A549 (cell line): ENCODE results near the gene SIPA1L2. TPM values are rescaled to one million over a fixed set of nuclear protein-coding genes. Genes with fewer than 3 reads are reported as not detected.
A peak's percentile ranks its signal among the peaks of the same experiment; 100 is the strongest.

Experiments used
- ATAC-seq, 2 experiments: fragments of 200-7000 bp in 1 of 2; fragments of >200 bp in 1 of 2; cut with Nextera tagmentation in 1 of 2; cut with Tn5 transposase in 1 of 2; 3 replicates each; pipeline versions ENCODE4 v1.8.0 to v1.9.1; 2018 to 2020; ENCODE audit warnings: mild to moderate bottlenecking in 1 of 2, moderate library complexity in 1 of 2
- CTCF ChIA-PET: fragments of 300-600 bp; sonication (Branson Sonifier 250); formaldehyde crosslinking; extraction: SDS; loops from one replicate; lab custom pipeline; 2021; ENCODE audit warnings: antibody characterized with exemption, inconsistent platforms; lab: Yijun Ruan, JAX
- POLR2A ChIA-PET: fragments of 350-600 bp; formaldehyde crosslinking; extraction: SDS; loops from one replicate; lab custom pipeline; 2021; ENCODE audit warnings: antibody characterized with exemption, inconsistent platforms; lab: Yijun Ruan, JAX
- DNase-seq, 2 experiments: peaks; one replicate each; pipeline versions ENCODE4 v3.0.0 to v3.0.0-alpha.2; 2011 to 2016; ENCODE audit warnings: low read depth in 1 of 2, low spot score in 1 of 2
- FAIRE-seq: peaks from 2 replicates; lab custom pipeline; 2011; peaks lifted over from hg19 to GRCh38; lab: Jason Lieb, UNC
- H3K27ac ChIP-seq, 2 experiments: fragments of >200 bp; sonication (Bioruptor Twin); formaldehyde crosslinking; 3 replicates each; pipeline ENCODE4 v1.5.1; 2016 to 2017
- H3K4me1 ChIP-seq: fragments of >200 bp; sonication (Bioruptor Twin); formaldehyde crosslinking; 3 replicates; pipeline ENCODE4 v1.6.1; 2016
- H3K4me2 ChIP-seq: fragments of >200 bp; sonication (Bioruptor Twin); formaldehyde crosslinking; 3 replicates; pipeline ENCODE4 v1.6.1; 2016
- H3K4me3 ChIP-seq: fragments of >200 bp; sonication (Bioruptor Twin); formaldehyde crosslinking; 3 replicates; pipeline ENCODE4 v1.5.1; 2016
- H3K9me3 ChIP-seq: fragments of >200 bp; sonication (Bioruptor Twin); formaldehyde crosslinking; 3 replicates; pipeline ENCODE4 v1.6.1; 2016
- BHLHE40 ChIP-seq: IDR thresholded peaks from 2 replicates; pipeline ENCODE4 v1.6.1; 2012; ENCODE audit warnings: low read depth, low read length, inconsistent platforms
- CBX8 ChIP-seq: fragments of 200-600 bp; sonication (generic); IDR thresholded peaks from 2 replicates; pipeline ENCODE4 v1.6.1; 2016
- CEBPB ChIP-seq, 2 experiments: fragments of >200 bp in 1 of 2; sonication (Bioruptor Twin) in 1 of 2; formaldehyde crosslinking in 1 of 2; IDR thresholded peaks; 2 replicates each; pipeline ENCODE4 v1.6.1; 2012 to 2016
- EHF ChIP-seq: fragments of 250-450 bp; sonication (Bioruptor Pico); IDR thresholded peaks from 2 replicates; pipeline ENCODE4 v1.5.0; 2020; ENCODE audit warnings: mild to moderate bottlenecking
- ESRRA ChIP-seq: fragments of 150-350 bp; IDR thresholded peaks from 2 replicates; pipeline ENCODE4 v1.6.1; 2014; ENCODE audit warnings: mild to moderate bottlenecking, low read length, borderline replicate concordance
- FOXS1 ChIP-seq: fragments of 250-450 bp; sonication (Bioruptor Pico); IDR thresholded peaks from 2 replicates; pipeline ENCODE4 v1.5.0; 2020; ENCODE audit warnings: mild to moderate bottlenecking, moderate library complexity
- GATA3 ChIP-seq: IDR thresholded peaks from 2 replicates; pipeline ENCODE4 v1.6.1; 2012; ENCODE audit warnings: borderline replicate concordance
- HDAC2 ChIP-seq: fragments of 200-600 bp; sonication (generic); IDR thresholded peaks from 2 replicates; pipeline ENCODE4 v1.6.1; 2016
- HEYL ChIP-seq: fragments of 250-450 bp; sonication (Bioruptor Pico); IDR thresholded peaks from 2 replicates; pipeline ENCODE4 v1.8.0; 2021; ENCODE audit warnings: mild to moderate bottlenecking, moderate library complexity
- JUN ChIP-seq, 2 experiments: fragments of >200 bp; sonication (Bioruptor Twin); formaldehyde crosslinking; IDR thresholded peaks; 2 replicates in 1 of 2; 3 replicates in 1 of 2; pipeline ENCODE4 v1.6.1; 2016 to 2017
- KDM5A ChIP-seq: fragments of 200-600 bp; sonication (generic); IDR thresholded peaks from 2 replicates; pipeline ENCODE4 v1.6.1; 2016; ENCODE audit warnings: antibody characterized with exemption, mild to moderate bottlenecking
- MAX ChIP-seq: IDR thresholded peaks from 2 replicates; pipeline ENCODE4 v1.6.1; 2012
- MYC ChIP-seq: IDR thresholded peaks from 2 replicates; pipeline ENCODE4 v1.6.1; 2012; ENCODE audit warnings: mild to moderate bottlenecking, inconsistent platforms, low read length, improper control_type of control experiment, borderline replicate concordance
- POLR2AphosphoS2 ChIP-seq: conservative IDR thresholded peaks from 2 replicates; pipeline ENCODE4 v1.6.1; 2012; ENCODE audit warnings: low read length, improper control_type of control experiment, inconsistent platforms
- RAD21 ChIP-seq, 2 experiments: fragments of >200 bp in 1 of 2; sonication (Bioruptor Twin) in 1 of 2; formaldehyde crosslinking in 1 of 2; IDR thresholded peaks in 1 of 2; conservative IDR thresholded peaks in 1 of 2; 2 replicates in 1 of 2; 3 replicates in 1 of 2; pipeline ENCODE4 v1.6.1; 2012 to 2018; ENCODE audit warnings: inconsistent platforms in 1 of 2
- RARB ChIP-seq: fragments of 250-450 bp; sonication (Bioruptor Pico); IDR thresholded peaks from 2 replicates; pipeline ENCODE4 v1.8.0; 2021; ENCODE audit warnings: mild to moderate bottlenecking, moderate library complexity
- RFX5 ChIP-seq: fragments of 450-650 bp; IDR thresholded peaks from 2 replicates; pipeline ENCODE4 v1.7.1; 2014; ENCODE audit warnings: antibody characterized with exemption, mild to moderate bottlenecking, moderate library complexity
- SREBF2 ChIP-seq: fragments of 450-650 bp; IDR thresholded peaks from 2 replicates; pipeline ENCODE4 v1.6.1; 2014; ENCODE audit warnings: mild to moderate bottlenecking, moderate library complexity
- TP53 ChIP-seq: fragments of 250-450 bp; sonication (Bioruptor Pico); IDR thresholded peaks from 2 replicates; pipeline ENCODE4 v1.5.0; 2021; ENCODE audit warnings: mild to moderate bottlenecking, moderate library complexity
- ZFP36 ChIP-seq: fragments of 450-650 bp; IDR thresholded peaks from 2 replicates; pipeline ENCODE4 v1.6.1; 2014; ENCODE audit warnings: borderline replicate concordance; ENCODE audit not compliant: partially characterized antibody
- ZNF302 ChIP-seq: fragments of 250-450 bp; sonication (Bioruptor Pico); IDR thresholded peaks from 2 replicates; pipeline ENCODE4 v1.9.0; 2021; ENCODE audit warnings: inconsistent platforms, mild to moderate bottlenecking, moderate library complexity
- ZSCAN20 ChIP-seq: fragments of 250-450 bp; sonication (Bioruptor Pico); IDR thresholded peaks from 2 replicates; pipeline ENCODE4 v1.8.0; 2022; ENCODE audit warnings: mild to moderate bottlenecking, moderate library complexity
- whole genome bisulfite sequencing: methylation state at CpG from one replicate; pipeline ENCODE4 v1.1.6; 2017; ENCODE audit errors: missing lambda C conversion rate; 5-methylcytosine and 5-hydroxymethylcytosine counted together
- polyA plus RNA-seq, 4 experiments: library from polyadenylated mRNA; depleted of rRNA in 3 of 4; stranded (reverse); fragments of >200 nt; fragmentation: RNase III in 1 of 4; extraction: RNeasy Plus Mini Kit Qiagen cat#74134 plus additional on column Dnase treatment in 1 of 4; gene quantifications; 2 replicates in 3 of 4; 3 replicates in 1 of 4; pipeline ENCODE4 v1.2.3, GENCODE V29; 2011 to 2017
- TF ChIP-seq, protein P1 (sequence below): fragments of 450-650 bp; IDR thresholded peaks from 2 replicates; pipeline ENCODE4 v1.6.1; 2014; ENCODE audit warnings: antibody characterized with exemption
- TF ChIP-seq, protein P2 (sequence below): IDR thresholded peaks from 2 replicates; pipeline ENCODE4 v1.6.1; 2012
- TF ChIP-seq, protein P3 (sequence below): fragments of 250-450 bp; sonication (Bioruptor Pico); IDR thresholded peaks from 2 replicates; pipeline ENCODE4 v1.5.0; 2021; ENCODE audit warnings: mild to moderate bottlenecking, moderate library complexity, borderline replicate concordance
- TF ChIP-seq, protein P4 (sequence below): fragments of 250-450 bp; sonication (Bioruptor Pico); IDR thresholded peaks from 2 replicates; pipeline ENCODE4 v1.5.0; 2020; ENCODE audit warnings: low read depth, mild to moderate bottlenecking, moderate library complexity

SIPA1L2 gene
- polyA plus RNA-seq, 2 of the 4 experiments (the other 2 are of a cell fraction): 6.0 to 16.9 TPM

GRCh38 chr1:232678185-232678886 lies 48.4 kb upstream of the SIPA1L2 start:
- WGBS: 30% methylated on average over 9 of the region's 9 CpGs
- POLR2A ChIA-PET: no interaction called here
- FAIRE-seq (no peak), ATAC-seq (peak; percentile 24 to 46; a peak in 1 of 6 replicates), DNase-seq (peak in 1 of 2 experiments; percentile 11)
- TF ChIP-seq MAX: no peak
- TF ChIP-seq SREBF2: no peak
- TF ChIP-seq, protein P1, sequence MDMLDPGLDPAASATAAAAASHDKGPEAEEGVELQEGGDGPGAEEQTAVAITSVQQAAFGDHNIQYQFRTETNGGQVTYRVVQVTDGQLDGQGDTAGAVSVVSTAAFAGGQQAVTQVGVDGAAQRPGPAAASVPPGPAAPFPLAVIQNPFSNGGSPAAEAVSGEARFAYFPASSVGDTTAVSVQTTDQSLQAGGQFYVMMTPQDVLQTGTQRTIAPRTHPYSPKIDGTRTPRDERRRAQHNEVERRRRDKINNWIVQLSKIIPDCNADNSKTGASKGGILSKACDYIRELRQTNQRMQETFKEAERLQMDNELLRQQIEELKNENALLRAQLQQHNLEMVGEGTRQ: no peak
- TF ChIP-seq MYC: no peak
- TF ChIP-seq, protein P2, sequence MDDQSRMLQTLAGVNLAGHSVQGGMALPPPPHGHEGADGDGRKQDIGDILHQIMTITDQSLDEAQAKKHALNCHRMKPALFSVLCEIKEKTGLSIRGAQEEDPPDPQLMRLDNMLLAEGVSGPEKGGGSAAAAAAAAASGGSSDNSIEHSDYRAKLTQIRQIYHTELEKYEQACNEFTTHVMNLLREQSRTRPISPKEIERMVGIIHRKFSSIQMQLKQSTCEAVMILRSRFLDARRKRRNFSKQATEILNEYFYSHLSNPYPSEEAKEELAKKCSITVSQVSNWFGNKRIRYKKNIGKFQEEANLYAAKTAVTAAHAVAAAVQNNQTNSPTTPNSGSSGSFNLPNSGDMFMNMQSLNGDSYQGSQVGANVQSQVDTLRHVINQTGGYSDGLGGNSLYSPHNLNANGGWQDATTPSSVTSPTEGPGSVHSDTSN: no peak
- TF ChIP-seq, protein P3, sequence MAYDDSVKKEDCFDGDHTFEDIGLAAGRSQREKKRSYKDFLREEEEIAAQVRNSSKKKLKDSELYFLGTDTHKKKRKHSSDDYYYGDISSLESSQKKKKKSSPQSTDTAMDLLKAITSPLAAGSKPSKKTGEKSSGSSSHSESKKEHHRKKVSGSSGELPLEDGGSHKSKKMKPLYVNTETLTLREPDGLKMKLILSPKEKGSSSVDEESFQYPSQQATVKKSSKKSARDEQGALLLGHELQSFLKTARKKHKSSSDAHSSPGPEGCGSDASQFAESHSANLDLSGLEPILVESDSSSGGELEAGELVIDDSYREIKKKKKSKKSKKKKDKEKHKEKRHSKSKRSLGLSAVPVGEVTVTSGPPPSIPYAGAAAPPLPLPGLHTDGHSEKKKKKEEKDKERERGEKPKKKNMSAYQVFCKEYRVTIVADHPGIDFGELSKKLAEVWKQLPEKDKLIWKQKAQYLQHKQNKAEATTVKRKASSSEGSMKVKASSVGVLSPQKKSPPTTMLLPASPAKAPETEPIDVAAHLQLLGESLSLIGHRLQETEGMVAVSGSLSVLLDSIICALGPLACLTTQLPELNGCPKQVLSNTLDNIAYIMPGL (CRISPR knock-in tag): no peak
- no peak for TF ChIP-seq ZSCAN20 (CRISPR knock-in tag)
- TF ChIP-seq, protein P4, sequence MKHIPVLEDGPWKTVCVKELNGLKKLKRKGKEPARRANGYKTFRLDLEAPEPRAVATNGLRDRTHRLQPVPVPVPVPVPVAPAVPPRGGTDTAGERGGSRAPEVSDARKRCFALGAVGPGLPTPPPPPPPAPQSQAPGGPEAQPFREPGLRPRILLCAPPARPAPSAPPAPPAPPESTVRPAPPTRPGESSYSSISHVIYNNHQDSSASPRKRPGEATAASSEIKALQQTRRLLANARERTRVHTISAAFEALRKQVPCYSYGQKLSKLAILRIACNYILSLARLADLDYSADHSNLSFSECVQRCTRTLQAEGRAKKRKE (CRISPR knock-in tag): no peak
- TF ChIP-seq FOXS1: no peak
- TF ChIP-seq JUN (IDR thresholded peaks at IDR 0.05): no peak
- TF ChIP-seq ESRRA: no peak
- TF ChIP-seq CEBPB (IDR thresholded peaks at IDR 0.05): no peak
- no peak for TF ChIP-seq KDM5A
- TF ChIP-seq RFX5: no peak
- TF ChIP-seq TP53 (CRISPR knock-in tag): no peak
- no peak for TF ChIP-seq EHF (CRISPR knock-in tag)
- no peak for TF ChIP-seq POLR2AphosphoS2
- Histone ChIP-seq H3K9me3 (0 out of 3 replicates have a peak, but pooled peaks cover 3% of the 10 kb centered on the region), H3K27ac (no peak overlapping the region), H3K4me3 (no peak overlapping the region), H3K4me1 (peaks cover 6% of the 10 kb centered on the region; the same call in 1 of the 3 replicates), H3K4me2 (peak overlapping the region; percentile 21; the same call in 1 of the 3 replicates)
- CTCF ChIA-PET: interaction anchor here (0.7 to 1.2 kb wide), 2 partner anchors 15 to 562 kb away, joined by 3 to 4 read pairs; no protein-coding TSS in a partner anchor

DNA sequence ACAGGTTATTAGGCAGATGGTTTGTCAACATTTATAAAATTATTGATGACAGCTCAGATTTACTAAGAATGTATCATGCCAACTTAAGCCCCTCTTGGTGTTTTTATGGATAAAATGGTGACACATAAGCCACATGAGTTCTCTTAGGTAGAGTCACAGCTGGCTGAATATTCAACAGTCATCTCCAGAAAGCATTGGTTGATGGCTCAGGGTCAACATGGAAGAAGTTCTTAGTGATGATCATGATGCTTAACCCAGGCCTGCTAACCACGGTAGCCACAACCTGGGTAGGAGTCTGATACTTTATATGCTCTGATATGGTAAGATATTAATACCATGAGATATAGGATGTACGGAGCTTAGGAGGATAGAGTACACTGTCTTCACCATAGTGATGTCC lies 46.4 kb upstream of the SIPA1L2 start:
- peaks cover 6% of the 10 kb centered on the region; the same call in 1 of the 3 replicates for H3K4me1 ChIP-seq
- no peak overlapping the region for H3K27ac ChIP-seq
- TF ChIP-seq RAD21 (conservative IDR thresholded peaks at IDR 0.05 in 1 of 2, IDR thresholded peaks at IDR 0.05 in 1 of 2) (no peak), CBX8 (no peak), ZSCAN20 (CRISPR knock-in tag) (no peak), BHLHE40 (no peak), MYC (no peak), ZNF302 (no peak), GATA3 (no peak), ZFP36 (no peak), HDAC2 (no peak), HEYL (no peak), CEBPB (IDR thresholded peaks at IDR 0.05) (no peak), RARB (no peak)
- TF ChIP-seq, all 56 proteins: peak for 0
- ChIA-PET POLR2A (no interaction called here), CTCF (interaction anchor here (1.1 kb wide), 1 partner anchor 8 kb away, joined by 3 read pairs; no protein-coding TSS in a partner anchor)
- FAIRE-seq (no peak), ATAC-seq (no peak), DNase-seq (no peak)
- Histone ChIP-seq H3K4me2 (no peak overlapping the region), H3K9me3 (0 out of 3 replicates have a peak, but pooled peaks cover 3% of the 10 kb centered on the region), H3K4me3 (no peak overlapping the region)
- 78% methylated on average over 2 of the region's 2 CpGs for WGBS
